ENCODE measurements around the gene HBG2.

Gene HBG2

GRCh38 chr11:5286901-5287300 is 32.3 kb upstream of the HBG2 start:
- no peaks in the 10 kb centered on the region for H3K9me3 ChIP-seq (replicated peaks; ENCODE audit: insufficient read depth, low read length)
- peaks cover 37% of the 10 kb centered on the region for H3K4me1 ChIP-seq (ENCODE audit: low read length)
- H3K9me2 ChIP-seq (replicated peaks; ENCODE audit: insufficient read depth, low read length): no peaks in the 10 kb centered on the region
- H3K27ac ChIP-seq (ENCODE audit: low read length): no peak overlapping the region
- H3F3A ChIP-seq (ENCODE audit: insufficient read depth, low read length): no peaks in the 10 kb centered on the region; the same call in 1 of the 2 replicates
- H3K4me2 ChIP-seq (ENCODE audit: low read depth, low read length): no peak overlapping the region
- no peaks in the 10 kb centered on the region for H3K79me2 ChIP-seq (ENCODE audit: low read length)
- H3K4me3 ChIP-seq (ENCODE audit: low read length): no peak overlapping the region
- no peaks in the 10 kb centered on the region for H3K27me3 ChIP-seq (replicated peaks; ENCODE audit: insufficient read depth, low read length)
- no peak overlapping the region for H2AFZ ChIP-seq (ENCODE audit: low read length)
- no peak for TF ChIP-seq CTCF (IDR thresholded peaks at IDR 0.05; ENCODE audit: low read length)
- no peak for TF ChIP-seq EZH2 (optimal IDR thresholded peaks at IDR 0.05; ENCODE audit: low read depth, low read length)
- no peak for TF ChIP-seq EZH2phosphoT487 (IDR thresholded peaks at IDR 0.05; ENCODE audit: low read length)
- DNase-seq: no peak
- H3K36me3 ChIP-seq (replicated peaks; ENCODE audit: insufficient read depth, low read length): no peaks in the 10 kb centered on the region
- H4K20me1 ChIP-seq (ENCODE audit: insufficient read depth, low read length): no peaks in the 10 kb centered on the region
- H3K9ac ChIP-seq (ENCODE audit: low read length): no peak overlapping the region

GRCh38 chr11:5286351-5286750 is 31.8 kb upstream of the HBG2 start:
- H3K4me1 ChIP-seq (ENCODE audit: low read length): peaks cover 33% of the 10 kb centered on the region
- TF ChIP-seq EZH2phosphoT487 (IDR thresholded peaks at IDR 0.05; ENCODE audit: low read length) (no peak), CTCF (IDR thresholded peaks at IDR 0.05; ENCODE audit: low read length) (no peak), EZH2 (optimal IDR thresholded peaks at IDR 0.05; ENCODE audit: low read depth, low read length) (no peak)
- no peaks in the 10 kb centered on the region; the same call in 1 of the 2 replicates for H3F3A ChIP-seq (ENCODE audit: insufficient read depth, low read length)
- H3K4me3 ChIP-seq (ENCODE audit: low read length): no peak overlapping the region
- H3K9ac ChIP-seq (ENCODE audit: low read length): no peak overlapping the region
- H3K27me3 ChIP-seq (replicated peaks; ENCODE audit: insufficient read depth, low read length): no peaks in the 10 kb centered on the region
- H3K9me3 ChIP-seq (replicated peaks; ENCODE audit: insufficient read depth, low read length): no peaks in the 10 kb centered on the region
- no peak for DNase-seq
- H3K9me2 ChIP-seq (replicated peaks; ENCODE audit: insufficient read depth, low read length): no peaks in the 10 kb centered on the region
- no peak overlapping the region for H3K4me2 ChIP-seq (ENCODE audit: low read depth, low read length)
- H3K36me3 ChIP-seq (replicated peaks; ENCODE audit: insufficient read depth, low read length): no peaks in the 10 kb centered on the region
- no peak overlapping the region for H3K27ac ChIP-seq (ENCODE audit: low read length)
- H4K20me1 ChIP-seq (ENCODE audit: insufficient read depth, low read length): no peaks in the 10 kb centered on the region
- no peaks in the 10 kb centered on the region for H3K79me2 ChIP-seq (ENCODE audit: low read length)
- H2AFZ ChIP-seq (ENCODE audit: low read length): no peak overlapping the region

GRCh38 chr11:5285703-5286340 is 31.2 kb upstream of the HBG2 start:
- no peaks in the 10 kb centered on the region for H3K9me3 ChIP-seq (replicated peaks; ENCODE audit: insufficient read depth, low read length)
- peak overlapping the region; percentile 9; the same call in 1 of the 2 replicates for H3K27ac ChIP-seq (ENCODE audit: low read length)
- TF ChIP-seq EZH2phosphoT487 (IDR thresholded peaks at IDR 0.05; ENCODE audit: low read length) (no peak), EZH2 (optimal IDR thresholded peaks at IDR 0.05; ENCODE audit: low read depth, low read length) (no peak), CTCF (IDR thresholded peaks at IDR 0.05; ENCODE audit: low read length) (no peak)
- no peaks in the 10 kb centered on the region for H3K79me2 ChIP-seq (ENCODE audit: low read length)
- H3K4me1 ChIP-seq (ENCODE audit: low read length): peaks cover 29% of the 10 kb centered on the region
- no peak overlapping the region for H2AFZ ChIP-seq (ENCODE audit: low read length)
- H3K4me3 ChIP-seq (ENCODE audit: low read length): no peak overlapping the region
- H3F3A ChIP-seq (ENCODE audit: insufficient read depth, low read length): no peaks in the 10 kb centered on the region; the same call in 1 of the 2 replicates
- peak overlapping the region; percentile 7; the same call in 1 of the 2 replicates for H3K4me2 ChIP-seq (ENCODE audit: low read depth, low read length)
- peak; percentile 67 for DNase-seq
- no peaks in the 10 kb centered on the region for H4K20me1 ChIP-seq (ENCODE audit: insufficient read depth, low read length)
- no peaks in the 10 kb centered on the region for H3K27me3 ChIP-seq (replicated peaks; ENCODE audit: insufficient read depth, low read length)
- H3K36me3 ChIP-seq (replicated peaks; ENCODE audit: insufficient read depth, low read length): no peaks in the 10 kb centered on the region
- H3K9me2 ChIP-seq (replicated peaks; ENCODE audit: insufficient read depth, low read length): no peaks in the 10 kb centered on the region
- H3K9ac ChIP-seq (ENCODE audit: low read length): no peak overlapping the region
